Osteocyte (in vitro differentiated cells): ENCODE measurements around the gene PHACTR3. TPM values are rescaled to one million over a fixed set of nuclear protein-coding genes. Genes with fewer than 3 reads are reported as not detected.

ENCODE experiments used
- DNase-seq: peaks from one replicate; pipeline ENCODE4 v3.0.0; 2021; ENCODE audit warnings: mixed read lengths; ENCODE audit not compliant: unreplicated experiment; ENCODE audit errors: extremely low spot score
- H3K27ac Mint-ChIP-seq: one replicate; pipeline ENCODE4 v1.8.0; 2021; ENCODE audit warnings: mild to moderate bottlenecking, mixed read lengths; ENCODE audit not compliant: unreplicated experiment
- H3K27me3 Mint-ChIP-seq: one replicate; pipeline ENCODE4 v1.8.0; 2021; ENCODE audit warnings: mixed read lengths; ENCODE audit not compliant: unreplicated experiment
- H3K36me3 Mint-ChIP-seq: one replicate; pipeline ENCODE4 v1.8.0; 2021; ENCODE audit warnings: mixed read lengths; ENCODE audit not compliant: unreplicated experiment
- H3K4me1 Mint-ChIP-seq: one replicate; pipeline ENCODE4 v1.8.0; 2021; ENCODE audit warnings: mixed read lengths; ENCODE audit not compliant: unreplicated experiment
- H3K4me3 Mint-ChIP-seq: one replicate; pipeline ENCODE4 v1.8.0; 2021; ENCODE audit warnings: mild to moderate bottlenecking, moderate library complexity, mixed read lengths; ENCODE audit not compliant: unreplicated experiment
- H3K9me3 Mint-ChIP-seq: one replicate; pipeline ENCODE4 v1.8.0; 2021; ENCODE audit warnings: mixed read lengths; ENCODE audit not compliant: unreplicated experiment
- CTCF ChIP-seq: fragments of 200-600 bp; sonication (generic); IDR thresholded peaks from 2 replicates; pipeline ENCODE4 v1.5.0; 2021; ENCODE audit warnings: antibody characterized with exemption, mild to moderate bottlenecking, moderate library complexity
- total RNA-seq: library from RNA; stranded (reverse); gene quantifications from 2 replicates; pipeline ENCODE4 v1.2.1, GENCODE V29; 2021

Gene PHACTR3
- total RNA-seq, 1 donor from 2014 or later, result not detected

- H3K27me3 Mint-ChIP-seq, result peaks cover 3% of the 10 kb centered on the region
- no peaks in the 10 kb centered on the region for H3K4me1 Mint-ChIP-seq
- H3K9me3 Mint-ChIP-seq, result no peaks in the 10 kb centered on the region
- H3K27ac Mint-ChIP-seq, result no peak overlapping the region
- no peak overlapping the region for H3K4me3 Mint-ChIP-seq
- no peak for DNase-seq
- no peak for TF ChIP-seq CTCF
- H3K36me3 Mint-ChIP-seq, result no peaks in the 10 kb centered on the region
Measured at GRCh38 chr20:59561228-59561605, 43.1 kb upstream of the PHACTR3 start.

- DNase-seq, result no peak
Measured at GRCh38 chr20:59561614-59562277, 42.6 kb upstream of the PHACTR3 start.

GRCh38 chr20:59564171-59564570 is 40.2 kb upstream of the PHACTR3 start:
- H3K27me3 Mint-ChIP-seq, result peaks cover 1% of the 10 kb centered on the region
- TF ChIP-seq CTCF, result no peak

More at GRCh38 chr20:59561614-59562277, 42.6 kb upstream of the PHACTR3 start:
- no peak for TF ChIP-seq CTCF
- Mint-ChIP-seq H3K27ac (no peak overlapping the region), H3K4me1 (no peaks in the 10 kb centered on the region), H3K4me3 (no peak overlapping the region), H3K36me3 (no peaks in the 10 kb centered on the region), H3K27me3 (peaks cover 3% of the 10 kb centered on the region), H3K9me3 (no peaks in the 10 kb centered on the region)

GRCh38 chr20:59564943-59565342 is 39.4 kb upstream of the PHACTR3 start:
- Mint-ChIP-seq H3K27ac (no peak overlapping the region), H3K9me3 (no peaks in the 10 kb centered on the region), H3K4me3 (no peak overlapping the region), H3K27me3 (peaks cover 5% of the 10 kb centered on the region), H3K36me3 (no peaks in the 10 kb centered on the region), H3K4me1 (no peaks in the 10 kb centered on the region)
- TF ChIP-seq CTCF, result no peak
- peak; percentile 10 for DNase-seq

More at GRCh38 chr20:59564171-59564570, 40.2 kb upstream of the PHACTR3 start:
- Mint-ChIP-seq H3K9me3 (no peaks in the 10 kb centered on the region), H3K36me3 (no peaks in the 10 kb centered on the region), H3K4me1 (no peaks in the 10 kb centered on the region), H3K4me3 (no peak overlapping the region), H3K27ac (no peak overlapping the region)
- DNase-seq, result peak; percentile 82

GRCh38 chr20:59565768-59566461 is 38.4 kb upstream of the PHACTR3 start:
- no peaks in the 10 kb centered on the region for H3K36me3 Mint-ChIP-seq
- DNase-seq, result peak; percentile 77
- no peaks in the 10 kb centered on the region for H3K9me3 Mint-ChIP-seq
- no peak overlapping the region for H3K27ac Mint-ChIP-seq
- peaks cover 5% of the 10 kb centered on the region for H3K27me3 Mint-ChIP-seq
- no peaks in the 10 kb centered on the region for H3K4me1 Mint-ChIP-seq
- H3K4me3 Mint-ChIP-seq, result no peak overlapping the region
- no peak for TF ChIP-seq CTCF
